ENCODE measurements around the gene ANXA1.

DNA sequence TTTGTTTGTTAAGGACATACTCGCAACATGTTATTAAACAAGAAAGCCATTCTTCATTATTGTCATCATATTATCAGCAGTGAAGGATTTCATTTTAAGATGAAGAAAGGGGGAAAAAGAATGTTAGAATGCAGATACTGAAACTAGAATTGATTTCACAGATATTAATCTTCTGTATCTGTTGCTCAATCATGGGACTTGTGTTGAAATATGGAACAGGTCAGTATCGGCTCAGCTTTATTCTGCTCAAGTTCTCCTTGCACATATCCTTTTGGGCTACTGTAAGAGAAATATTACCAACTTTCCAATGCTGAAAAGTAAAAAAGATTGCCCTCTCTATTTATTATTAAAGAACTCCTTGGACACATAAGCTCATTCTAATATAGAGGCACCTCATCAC lies 13.8 kb upstream of the ANXA1 start:
- TF ChIP-seq EZH2phosphoT487 (IDR thresholded peaks at IDR 0.05; ENCODE audit: insufficient read depth, low read depth) (no peak), EZH2 (IDR thresholded peaks at IDR 0.05; ENCODE audit: insufficient read depth, poor library complexity, severe bottlenecking) (no peak)
